Stimulated activated CD4-positive, alpha-beta T cell treated with anti-CD3 and anti-CD28 coated beads, Interleukin-4, amount 100 ng/mL, for 4 hours (primary cell): Measurements from ENCODE around the gene TULP4.
"Not testable (repeated sequence)": the region's sequence is repeated elsewhere in the genome, so short reads cannot be mapped to it uniquely, and the experiment has no call there.

ENCODE experiments used
- DNase-seq, 2 experiments: peaks; one replicate each; pipeline ENCODE4 v3.0.0-alpha.2; 2020

Gene TULP4

GRCh38 chr6:158539413-158539812, 227.1 kb downstream of the TULP4 start:
- no peak for DNase-seq

- DNase-seq, result no peak
Measured at GRCh38 chr6:158539881-158540280, 227.6 kb downstream of the TULP4 start.

- no peak for DNase-seq
Measured at GRCh38 chr6:158543606-158544185, 231.4 kb downstream of the TULP4 start.

GRCh38 chr6:158544428-158544827, 232.2 kb downstream of the TULP4 start:
- DNase-seq, result no peak

GRCh38 chr6:158545043-158545966, 233.0 kb downstream of the TULP4 start:
- no peak for DNase-seq

GRCh38 chr6:158548418-158549161, 236.3 kb downstream of the TULP4 start:
- DNase-seq, result no peak

- no peak for DNase-seq
Measured at GRCh38 chr6:158552055-158552795, 240.0 kb downstream of the TULP4 start.

- DNase-seq, result no peak
Measured at GRCh38 chr6:158552796-158553138, 240.5 kb downstream of the TULP4 start.

- DNase-seq, result no peak
Measured at GRCh38 chr6:158554611-158555361, 242.5 kb downstream of the TULP4 start.

- no peak for DNase-seq
Measured at GRCh38 chr6:158556113-158556512, 243.8 kb downstream of the TULP4 start.

- DNase-seq, result not testable (repeated sequence)
Measured at GRCh38 chr6:158557110-158557509, 244.8 kb downstream of the TULP4 start.

- DNase-seq, result no peak
Measured at GRCh38 chr6:158557927-158558326, 245.7 kb downstream of the TULP4 start.

GRCh38 chr6:158558415-158559306, 246.4 kb downstream of the TULP4 start:
- DNase-seq, result no peak

- DNase-seq, result no peak
Measured at GRCh38 chr6:158559338-158559894, 247.2 kb downstream of the TULP4 start.

GRCh38 chr6:158559895-158560835, 247.9 kb downstream of the TULP4 start, which contains the start of gene TMEM181:
TMEM181 (plus strand) TSS chr6:158560091; CDS start chr6:158560225, 134 bp downstream.
- peak; percentile 86 to 87 for DNase-seq

- no peak for DNase-seq
Measured at GRCh38 chr6:158560836-158561320, 248.6 kb downstream of the TULP4 start.
